ENCODE results near the gene ME3.

Gene ME3

DNA sequence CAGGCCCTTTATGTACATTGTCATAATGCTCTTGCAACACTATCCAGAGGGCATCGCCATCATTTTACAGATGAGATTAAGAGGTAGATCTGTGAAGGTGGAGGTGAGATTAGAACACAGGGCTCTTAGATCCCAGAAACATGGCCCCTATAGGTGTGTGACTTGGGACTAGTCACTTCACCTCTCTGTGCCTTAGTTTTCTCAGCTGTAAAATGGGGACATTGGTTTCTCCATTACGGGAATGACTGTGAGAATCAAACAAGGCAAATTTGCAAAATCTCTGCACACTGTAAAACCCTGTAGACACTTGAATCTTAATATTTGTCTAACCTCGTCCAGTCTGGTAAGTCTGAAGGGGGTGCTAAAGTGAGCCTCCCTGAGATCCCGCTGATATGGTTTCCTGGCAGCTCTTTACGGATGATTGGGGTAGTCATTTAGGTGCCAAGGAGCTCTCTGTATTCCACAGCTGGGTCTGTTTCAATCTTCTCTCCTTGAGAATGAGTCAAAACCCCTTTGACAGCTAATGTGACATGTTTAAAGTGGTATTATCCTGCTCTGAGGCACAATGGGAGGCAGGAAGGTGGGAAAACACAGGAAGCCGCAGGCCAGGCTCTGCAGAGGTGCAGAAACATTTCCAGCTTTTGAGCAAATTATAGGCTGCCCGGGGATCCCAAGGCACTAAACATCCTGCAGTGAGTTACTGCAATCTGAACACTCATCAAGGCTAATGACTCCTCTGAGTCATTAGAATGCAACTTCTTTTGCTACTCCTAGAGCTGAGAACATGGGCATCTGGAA is 156.9 kb downstream of the ME3 start:
- no peak for DNase-seq (ENCODE audit: low read depth in 2 of 2)

GRCh38 chr11:86514453-86514852 is 158.0 kb downstream of the ME3 start:
- no peak for DNase-seq (ENCODE audit: low read depth in 2 of 2)

DNA sequence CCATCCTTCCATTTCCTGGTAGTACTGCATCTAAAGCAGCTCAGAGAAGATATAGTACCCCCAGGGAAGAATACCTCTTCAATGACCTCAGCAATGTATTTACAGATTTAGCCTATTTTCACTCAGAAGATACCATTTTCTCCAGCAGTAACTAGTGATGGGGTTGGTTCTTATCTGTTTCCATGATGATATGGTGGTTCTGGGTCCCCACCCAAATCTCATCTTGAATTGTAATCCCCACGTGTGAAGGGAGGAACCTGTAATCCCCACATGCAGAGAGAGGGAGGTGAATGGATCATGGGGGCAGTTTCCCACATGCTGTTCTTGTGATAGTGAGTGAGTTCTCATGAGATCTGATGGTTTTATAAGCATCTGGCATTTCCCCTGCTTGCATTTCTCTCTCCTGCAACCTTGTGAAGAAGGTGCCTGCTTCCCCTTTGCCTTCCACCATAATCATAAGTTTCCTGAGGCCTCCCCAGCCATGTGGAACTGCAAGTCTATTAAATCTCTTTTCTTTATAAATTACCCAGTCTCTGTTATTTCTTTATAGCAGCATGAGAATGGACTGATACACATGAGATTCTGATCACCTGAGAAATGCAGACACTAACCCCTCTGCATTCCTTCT is 158.6 kb downstream of the ME3 start:
- DNase-seq (ENCODE audit: low read depth in 2 of 2) = no peak

- no peak for DNase-seq (ENCODE audit: low read depth in 2 of 2)
Observed at GRCh38 chr11:86513138-86513537, 159.3 kb downstream of the ME3 start.

- no peak for DNase-seq (ENCODE audit: low read depth in 2 of 2)
Observed at GRCh38 chr11:86511086-86511551, 161.3 kb downstream of the ME3 start.

- no peak for DNase-seq (ENCODE audit: low read depth in 2 of 2)
Observed at GRCh38 chr11:86510674-86511073, 161.7 kb downstream of the ME3 start.

GRCh38 chr11:86510097-86510496 is 162.3 kb downstream of the ME3 start:
- no peak for DNase-seq (ENCODE audit: low read depth in 2 of 2)

GRCh38 chr11:86509588-86509974 is 162.8 kb downstream of the ME3 start:
- no peak for DNase-seq (ENCODE audit: low read depth in 2 of 2)

DNA sequence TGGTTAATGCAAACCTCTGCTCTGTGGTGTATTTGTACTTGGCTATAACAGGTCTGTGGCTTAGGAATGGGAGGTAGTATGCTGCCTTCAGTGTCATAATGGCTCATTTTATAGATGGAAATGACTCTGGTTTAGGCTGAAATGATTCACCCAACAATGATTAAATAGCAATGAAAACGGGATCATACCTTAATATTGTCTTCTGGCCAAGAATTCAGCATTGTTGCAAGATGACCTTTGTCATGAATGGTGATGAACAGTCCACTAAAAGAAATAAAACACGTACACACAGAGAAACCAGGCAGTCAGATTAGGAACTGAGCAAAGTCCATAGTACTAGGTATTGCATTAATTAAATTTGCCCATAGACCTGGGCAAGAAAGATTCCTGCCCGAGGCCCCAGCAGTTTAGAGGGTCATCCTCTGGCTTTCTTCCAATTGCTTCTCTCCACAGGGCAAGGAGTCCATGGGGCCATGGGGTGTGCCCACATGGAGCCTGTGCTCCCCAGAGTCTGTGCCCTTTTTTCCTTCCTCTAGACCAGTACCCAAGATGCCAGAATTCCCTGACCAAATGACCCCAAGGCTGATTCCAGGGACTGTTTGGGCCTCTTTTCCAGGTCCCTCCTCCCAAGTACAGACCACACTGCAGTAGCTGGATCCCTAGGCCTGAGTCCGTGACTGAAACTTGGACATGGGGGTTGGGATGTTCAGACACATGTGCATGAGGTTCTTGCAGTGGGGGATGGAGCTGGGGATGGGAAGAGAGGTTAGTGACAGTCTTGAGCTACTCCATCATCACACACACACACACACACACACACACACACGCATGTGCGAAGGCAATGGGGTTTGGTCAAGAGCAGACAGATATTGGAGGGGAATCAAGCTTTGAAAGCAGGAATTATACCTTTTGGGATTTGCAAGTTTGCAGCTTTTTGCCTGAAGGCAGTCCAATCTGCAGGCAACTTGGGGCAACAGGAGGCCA is 163.5 kb downstream of the ME3 start:
- no peak for DNase-seq (ENCODE audit: low read depth in 2 of 2)

GRCh38 chr11:86507249-86507845 is 165.1 kb downstream of the ME3 start:
- DNase-seq (ENCODE audit: low read depth in 2 of 2) = no peak

- no peak for DNase-seq (ENCODE audit: low read depth in 2 of 2)
Observed at GRCh38 chr11:86506235-86506634, 166.2 kb downstream of the ME3 start.

DNA sequence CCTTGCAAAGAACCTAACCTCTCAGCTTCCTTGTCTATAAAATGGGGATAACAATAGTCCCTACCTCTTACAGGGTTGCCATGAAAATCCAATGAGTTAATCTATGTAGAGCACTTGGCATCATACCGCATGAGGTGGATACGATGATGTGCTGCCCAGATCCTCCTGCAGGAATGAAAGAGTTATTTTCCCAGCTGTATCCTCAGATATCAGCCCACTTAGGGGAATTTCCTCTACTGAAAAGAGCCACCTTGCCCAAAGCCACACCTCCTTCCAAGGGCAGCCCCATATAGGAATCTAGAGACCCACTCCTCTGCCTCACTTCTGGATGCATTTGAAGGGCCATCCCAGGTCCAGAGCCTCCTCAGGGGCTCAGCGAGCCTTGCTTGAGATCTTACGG is 169.3 kb downstream of the ME3 start:
- DNase-seq (ENCODE audit: low read depth in 2 of 2) = no peak

DNA sequence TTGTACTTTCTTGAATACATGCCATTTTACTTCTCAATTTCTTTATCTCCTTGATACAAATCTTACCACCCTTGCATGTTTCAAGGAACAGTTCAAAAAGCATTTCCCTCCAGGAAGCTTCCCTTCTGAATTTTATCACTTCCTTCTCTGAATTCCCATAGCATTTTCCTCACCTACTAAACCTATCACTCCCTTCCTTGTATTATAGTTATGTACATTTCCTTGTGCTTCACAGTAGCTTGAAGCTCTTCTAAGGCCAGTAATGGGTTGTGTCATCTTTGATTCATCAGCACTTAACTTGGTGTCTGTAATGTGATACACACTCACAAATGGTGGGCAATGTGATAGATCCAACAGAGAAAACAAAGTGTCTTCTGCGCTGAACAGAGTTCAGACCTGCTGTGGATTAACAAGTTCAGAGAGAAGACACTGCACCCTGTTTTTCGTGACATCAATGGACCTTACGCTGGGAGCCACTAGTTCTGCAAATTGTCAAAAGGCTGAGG is 170.2 kb downstream of the ME3 start:
- no peak for DNase-seq (ENCODE audit: low read depth in 2 of 2)

DNA sequence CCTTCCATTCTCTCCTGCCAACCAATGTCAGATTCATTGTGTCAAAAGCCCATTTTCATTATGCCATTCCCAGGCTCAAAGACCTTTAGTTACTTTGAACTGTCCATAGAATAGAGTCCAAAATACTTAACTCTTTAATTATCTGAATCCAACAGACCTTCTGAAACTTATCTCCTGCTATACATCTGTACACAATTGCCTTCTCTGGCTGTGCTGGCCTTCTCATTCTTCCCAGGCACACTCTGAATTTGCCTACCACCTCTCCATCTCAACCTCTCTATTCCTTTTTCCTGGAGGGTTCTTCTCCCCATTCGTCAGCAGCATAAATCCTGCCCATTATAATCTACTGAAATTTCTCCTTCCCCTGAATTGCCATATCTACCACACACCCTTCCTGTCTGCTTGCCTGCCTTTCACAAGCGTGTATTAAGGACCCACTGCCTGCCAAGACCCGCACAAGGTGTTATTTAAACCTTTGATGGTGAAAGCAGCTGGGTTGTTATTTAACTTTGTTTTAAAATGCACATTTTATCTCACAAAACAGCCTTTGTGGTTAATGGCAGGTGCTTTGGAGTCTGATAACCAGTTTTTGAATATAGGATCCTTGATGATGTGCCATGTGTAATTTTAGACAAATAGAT is 171.8 kb downstream of the ME3 start:
- DNase-seq (ENCODE audit: low read depth in 2 of 2) = no peak

GRCh38 chr11:86499723-86500129 is 172.7 kb downstream of the ME3 start:
- no peak for DNase-seq (ENCODE audit: low read depth in 2 of 2)

- no peak for DNase-seq (ENCODE audit: low read depth in 2 of 2)
Observed at GRCh38 chr11:86497836-86498235, 174.6 kb downstream of the ME3 start.

DNA sequence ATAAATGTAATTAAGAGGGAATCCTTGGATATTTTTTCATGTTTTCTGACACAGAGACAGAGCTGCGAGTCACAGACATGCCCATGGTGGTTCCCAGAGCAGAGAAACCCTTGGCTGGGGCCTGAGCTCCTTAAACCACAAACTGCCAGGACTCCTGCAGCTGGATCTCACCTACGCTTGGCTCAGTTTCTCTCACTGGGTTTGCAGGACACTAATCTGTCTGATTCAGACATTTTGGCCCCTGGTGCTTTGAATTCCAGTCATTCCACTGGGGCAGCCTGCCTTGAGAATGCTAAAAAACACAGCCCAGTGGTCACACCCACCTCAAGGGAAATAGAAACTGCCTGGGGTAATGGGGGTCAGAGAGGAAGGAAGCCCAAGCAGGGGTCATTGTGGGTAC is 175.1 kb downstream of the ME3 start:
- DNase-seq (ENCODE audit: low read depth in 2 of 2) = no peak

- no peak for DNase-seq (ENCODE audit: low read depth in 2 of 2)
Observed at GRCh38 chr11:86495351-86495750, 177.1 kb downstream of the ME3 start.

- DNase-seq (ENCODE audit: low read depth in 2 of 2) = no peak
Observed at GRCh38 chr11:86492370-86493010, 179.9 kb downstream of the ME3 start.

DNA sequence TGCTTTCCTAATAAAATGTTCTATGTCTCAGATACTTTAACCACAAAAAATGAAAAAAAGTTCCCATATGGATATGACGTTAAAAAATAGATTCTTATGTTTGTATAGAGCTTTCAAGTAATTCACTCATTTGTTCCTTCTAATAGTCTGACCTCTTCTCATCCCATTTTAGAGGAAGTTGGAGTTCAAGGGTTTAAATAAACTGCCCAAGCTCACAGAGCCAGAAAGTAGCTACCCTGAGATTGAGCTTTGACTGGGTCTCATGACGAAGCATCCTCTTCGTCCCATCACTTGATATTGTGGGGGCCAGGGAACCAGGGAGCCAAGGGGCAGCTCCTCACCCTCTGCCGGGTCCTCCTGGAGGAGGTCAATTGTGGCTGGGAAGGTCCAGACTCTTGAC is 181.4 kb downstream of the ME3 start:
- no peak for DNase-seq (ENCODE audit: low read depth in 2 of 2)

DNA sequence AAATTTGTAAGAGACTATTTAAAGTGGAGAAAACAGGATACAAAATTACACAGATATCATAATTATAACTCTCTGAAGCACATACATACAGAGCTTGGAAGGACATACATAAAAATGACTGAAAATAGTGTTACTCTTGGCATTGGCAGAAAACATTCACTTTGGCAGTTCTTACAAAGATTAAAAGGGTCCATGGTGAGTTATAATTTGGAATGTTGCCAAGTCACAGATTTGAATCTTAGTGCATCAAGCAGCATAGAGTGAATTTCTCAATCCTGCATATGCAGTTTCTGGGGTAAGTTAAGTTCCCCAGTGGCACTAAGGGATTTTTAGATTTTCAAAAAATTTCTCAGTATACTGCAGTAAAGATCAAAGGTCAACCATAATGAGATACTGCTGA is 181.8 kb downstream of the ME3 start:
- DNase-seq (ENCODE audit: low read depth in 2 of 2) = no peak
